ENCODE results near the gene ALG12. TPM values are rescaled to one million over a fixed set of nuclear protein-coding genes. Genes with fewer than 3 reads are reported as not detected.

ALG12 gene
- total RNA-seq, 3 donors from 2014 or later (not counting 1 experiment from before 2014, with no cell fraction given): 17.2 to 22.7 (median 19.2) TPM

GRCh38 chr22:49913026-49913425 lies 5.2 kb downstream of the ALG12 start:
- no peaks in the 10 kb centered on the region for H3K4me1 Mint-ChIP-seq
- no peak overlapping the region for H3K27ac Mint-ChIP-seq
- H3K9me3 ChIP-seq (ENCODE audit: control insufficient read depth, insufficient read depth, low read length): no peaks in the 10 kb centered on the region
- H3K27ac ChIP-seq (ENCODE audit: low read length): no peak overlapping the region
- TF ChIP-seq CTCF (IDR thresholded peaks at IDR 0.05): no peak
- DNase-seq: no peak
- no peaks in the 10 kb centered on the region for H3K27me3 ChIP-seq (ENCODE audit: control insufficient read depth, insufficient read depth, low read length)
- H3K4me1 ChIP-seq (ENCODE audit: control insufficient read depth, insufficient read depth, low read length): peaks cover 16% of the 10 kb centered on the region
- no peaks in the 10 kb centered on the region for H3K9me3 Mint-ChIP-seq
- WGBS (ENCODE audit: insufficient coverage): 97% methylated on average over 14 of the region's 14 CpGs
- H3K27me3 Mint-ChIP-seq (ENCODE audit: low read depth in 2 of 2): no peaks in the 10 kb centered on the region
- intact Hi-C loops (cut with micrococcal nuclease): loop anchor here (10.0 kb wide), 1 partner anchor 58 kb away; the partner anchor contains the start of gene ZBED4
- no peak overlapping the region for H3K4me3 ChIP-seq (ENCODE audit: low read length)
- ATAC-seq: no peak
- no peaks in the 10 kb centered on the region for H3K36me3 Mint-ChIP-seq
- no peak overlapping the region for H3K4me3 Mint-ChIP-seq
- peaks cover 26% of the 10 kb centered on the region for H3K36me3 ChIP-seq (ENCODE audit: control insufficient read depth, insufficient read depth, low read length)

GRCh38 chr22:49911881-49912625 lies 6.2 kb downstream of the ALG12 start:
- peaks cover 7% of the 10 kb centered on the region for H3K4me1 ChIP-seq (ENCODE audit: control insufficient read depth, insufficient read depth, low read length)
- no peak overlapping the region for H3K4me3 Mint-ChIP-seq
- WGBS (ENCODE audit: insufficient coverage): 98% methylated on average over 30 of the region's 30 CpGs
- peaks cover 7 to 8% of the 10 kb centered on the region in 2 donors for H3K4me1 Mint-ChIP-seq
- peaks cover 34% of the 10 kb centered on the region for H3K36me3 ChIP-seq (ENCODE audit: control insufficient read depth, insufficient read depth, low read length)
- no peak overlapping the region for H3K4me3 ChIP-seq (ENCODE audit: low read length)
- H3K27me3 ChIP-seq (ENCODE audit: control insufficient read depth, insufficient read depth, low read length): no peaks in the 10 kb centered on the region
- DNase-seq (no peak), ATAC-seq (no peak)
- no peaks in the 10 kb centered on the region for H3K9me3 ChIP-seq (ENCODE audit: control insufficient read depth, insufficient read depth, low read length)
- intact Hi-C loops (cut with micrococcal nuclease): loop anchor here (10.0 kb wide), 1 partner anchor 57 kb away; the partner anchor contains the start of gene ZBED4
- TF ChIP-seq CTCF (IDR thresholded peaks at IDR 0.05): no peak
- H3K36me3 Mint-ChIP-seq: no peaks in the 10 kb centered on the region
- H3K27ac Mint-ChIP-seq: no peak overlapping the region
- no peaks in the 10 kb centered on the region for H3K27me3 Mint-ChIP-seq (ENCODE audit: low read depth in 2 of 2)
- H3K27ac ChIP-seq (ENCODE audit: low read length): no peak overlapping the region
- H3K9me3 Mint-ChIP-seq: no peaks in the 10 kb centered on the region

GRCh38 chr22:49910229-49911155 lies 7.7 kb downstream of the ALG12 start:
- DNase-seq (no peak), ATAC-seq (no peak)
- Histone ChIP-seq H3K4me3 (ENCODE audit: low read length) (no peak overlapping the region), H3K9me3 (ENCODE audit: control insufficient read depth, insufficient read depth, low read length) (no peaks in the 10 kb centered on the region), H3K27me3 (ENCODE audit: control insufficient read depth, insufficient read depth, low read length) (no peaks in the 10 kb centered on the region), H3K4me1 (ENCODE audit: control insufficient read depth, insufficient read depth, low read length) (no peaks in the 10 kb centered on the region), H3K36me3 (ENCODE audit: control insufficient read depth, insufficient read depth, low read length) (peaks cover 44% of the 10 kb centered on the region), H3K27ac (ENCODE audit: low read length) (no peak overlapping the region)
- Mint-ChIP-seq H3K4me3 (no peak overlapping the region), H3K4me1 (peaks cover 10 to 11% of the 10 kb centered on the region in 2 donors), H3K36me3 (no peaks in the 10 kb centered on the region), H3K9me3 (no peaks in the 10 kb centered on the region), H3K27ac (no peak overlapping the region), H3K27me3 (ENCODE audit: low read depth in 2 of 2) (no peaks in the 10 kb centered on the region)
- intact Hi-C loops (cut with micrococcal nuclease): loop anchor here (10.0 kb wide), 1 partner anchor 56 kb away; the partner anchor contains the start of gene ZBED4
- WGBS (ENCODE audit: insufficient coverage): 96% methylated on average over 27 of the region's 27 CpGs
- TF ChIP-seq CTCF (IDR thresholded peaks at IDR 0.05): no peak
